Right hindlimb (tissue), 1 donor: Measurements from ENCODE around the gene PGBD5.

Experiments
- DNase-seq: peaks from one replicate; pipeline ENCODE4 v3.0.0-alpha.2; 2018

Gene PGBD5

GRCh38 chr1:230371923-230372703 is 54.0 kb downstream of the PGBD5 start:
- DNase-seq, result no peak

DNA sequence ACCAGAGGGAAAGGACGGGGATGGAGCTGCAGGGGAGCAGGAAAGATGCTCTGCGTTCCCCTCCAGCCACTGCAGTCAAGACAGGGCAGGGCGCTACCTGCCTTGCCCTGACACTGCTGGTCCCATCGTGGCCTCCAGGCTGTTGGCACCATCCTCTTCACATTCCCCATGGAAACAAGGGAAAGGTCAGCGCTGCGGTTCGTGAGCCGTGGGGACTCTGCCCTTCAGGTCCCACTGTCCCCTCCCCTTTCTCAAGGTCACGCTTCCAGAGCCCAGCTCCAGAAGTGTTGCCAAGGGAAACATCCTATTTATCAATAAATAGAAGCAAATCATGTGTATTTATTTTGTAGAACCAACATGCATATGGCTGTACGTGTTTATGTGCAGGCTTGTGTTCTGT is 56.0 kb downstream of the PGBD5 start:
- no peak for DNase-seq

GRCh38 chr1:230368871-230369270 is 57.3 kb downstream of the PGBD5 start:
- DNase-seq, result no peak

DNA sequence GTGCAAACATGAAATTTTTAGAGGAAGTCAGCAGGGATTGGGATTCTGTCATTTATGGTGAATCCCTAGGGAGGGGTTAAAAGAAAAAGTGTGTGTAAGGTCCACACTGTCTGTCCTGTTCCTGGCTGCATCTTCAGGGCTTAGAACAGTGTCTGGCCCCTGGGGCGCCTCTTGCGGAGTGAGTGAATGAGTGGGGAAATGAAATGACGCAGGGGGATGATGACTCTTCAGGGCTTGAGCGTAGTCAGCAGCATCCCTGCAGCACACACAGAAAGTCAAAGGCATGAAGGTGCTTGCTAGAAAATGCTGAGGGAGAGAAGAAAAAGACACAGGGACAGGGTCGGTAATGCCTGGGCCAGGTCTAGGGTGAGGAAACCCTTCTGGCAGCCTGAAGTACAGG is 57.8 kb downstream of the PGBD5 start:
- no peak for DNase-seq

DNA sequence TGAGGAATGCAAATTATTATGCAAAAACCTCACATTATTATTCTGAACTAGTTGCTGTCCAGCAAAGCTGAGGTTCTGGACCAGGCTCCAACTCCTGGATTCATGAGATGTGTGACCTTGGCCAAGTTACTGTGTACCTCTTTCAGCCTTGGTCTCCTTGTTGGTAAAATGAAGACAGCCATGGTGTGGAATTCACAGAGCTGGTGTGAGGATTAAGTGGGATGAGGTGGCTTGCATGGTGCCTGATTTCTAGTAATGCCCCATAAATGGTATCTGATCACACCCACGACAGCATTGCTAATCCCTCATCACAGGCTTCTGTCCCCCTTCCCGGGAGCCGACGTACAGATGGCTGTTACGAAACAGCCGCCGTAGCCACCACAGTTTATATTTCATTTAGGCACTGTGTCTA is 59.6 kb downstream of the PGBD5 start:
- no peak for DNase-seq

- no peak for DNase-seq
These were observed 60.3 kb downstream of the PGBD5 start for GRCh38 chr1:230365723-230366307.

DNA sequence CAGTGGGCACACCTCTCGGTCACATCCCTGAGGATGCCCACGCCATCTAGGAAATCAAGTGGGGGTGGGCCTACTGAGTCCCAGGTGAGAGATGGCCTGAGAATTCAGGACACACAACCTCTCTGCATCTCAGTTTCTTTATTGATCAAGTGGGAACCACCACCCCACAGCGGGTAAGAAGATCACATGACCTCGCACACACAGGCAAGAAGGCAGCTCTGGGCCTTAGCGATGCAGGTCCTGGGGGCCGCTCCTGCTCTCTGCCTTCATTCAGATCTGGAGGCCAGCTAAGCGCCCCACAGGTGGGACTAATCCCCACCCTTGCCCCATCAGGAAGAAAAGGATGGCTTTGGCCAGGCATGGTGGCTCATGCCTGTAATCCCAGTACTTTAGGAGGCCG is 63.2 kb downstream of the PGBD5 start:
- no peak for DNase-seq

GRCh38 chr1:230361941-230362340 is 64.2 kb downstream of the PGBD5 start:
- DNase-seq, result no peak

- no peak for DNase-seq
These were observed 66.0 kb downstream of the PGBD5 start for GRCh38 chr1:230359992-230360668.

GRCh38 chr1:230356869-230357794 is 69.0 kb downstream of the PGBD5 start:
- no peak for DNase-seq

DNA sequence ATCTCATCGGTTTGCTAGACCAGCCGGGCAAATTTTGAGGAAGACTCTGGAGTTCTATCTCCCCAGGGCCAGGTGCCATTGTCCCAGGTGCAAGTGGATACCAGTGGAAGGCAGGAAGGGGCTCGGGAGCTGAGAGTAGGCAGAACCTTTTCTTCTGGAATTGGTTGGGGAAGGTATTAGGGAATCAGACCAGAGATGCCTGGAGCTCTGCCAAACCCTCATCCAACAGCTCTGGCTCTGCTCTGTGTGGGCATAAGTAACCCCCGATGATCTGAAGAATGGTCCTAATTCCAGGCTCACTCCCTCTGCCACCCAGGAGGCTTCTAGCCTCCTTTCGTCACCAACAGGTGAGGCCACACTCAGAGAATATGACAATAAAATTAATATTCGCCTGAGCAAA is 69.9 kb downstream of the PGBD5 start:
- DNase-seq, result no peak

- no peak for DNase-seq
These were observed 70.5 kb downstream of the PGBD5 start for GRCh38 chr1:230355594-230355993.

GRCh38 chr1:230355128-230355527 is 71.0 kb downstream of the PGBD5 start:
- no peak for DNase-seq

DNA sequence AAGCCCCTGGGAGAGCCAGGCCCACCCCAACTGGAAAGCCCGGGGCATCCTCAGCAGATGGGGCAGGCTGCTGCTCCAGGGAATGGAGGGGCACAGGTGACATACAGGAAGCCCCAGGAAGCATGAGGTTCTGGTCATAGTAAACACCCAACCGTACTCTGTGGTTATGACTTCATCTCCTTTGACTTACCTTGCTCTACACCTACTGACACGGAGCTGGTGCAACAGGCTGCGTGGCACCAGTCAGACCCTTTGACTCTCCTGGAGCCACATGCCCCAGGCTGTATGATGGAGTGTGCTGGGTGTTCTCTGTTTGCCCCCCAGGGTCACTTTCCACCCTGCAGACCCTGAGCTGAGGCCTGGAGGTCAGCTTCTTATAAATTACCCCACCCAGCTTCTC is 72.1 kb downstream of the PGBD5 start:
- no peak for DNase-seq

- no peak for DNase-seq
These were observed 73.6 kb downstream of the PGBD5 start for GRCh38 chr1:230352537-230352936.

GRCh38 chr1:230351983-230352382 is 74.1 kb downstream of the PGBD5 start:
- no peak for DNase-seq

DNA sequence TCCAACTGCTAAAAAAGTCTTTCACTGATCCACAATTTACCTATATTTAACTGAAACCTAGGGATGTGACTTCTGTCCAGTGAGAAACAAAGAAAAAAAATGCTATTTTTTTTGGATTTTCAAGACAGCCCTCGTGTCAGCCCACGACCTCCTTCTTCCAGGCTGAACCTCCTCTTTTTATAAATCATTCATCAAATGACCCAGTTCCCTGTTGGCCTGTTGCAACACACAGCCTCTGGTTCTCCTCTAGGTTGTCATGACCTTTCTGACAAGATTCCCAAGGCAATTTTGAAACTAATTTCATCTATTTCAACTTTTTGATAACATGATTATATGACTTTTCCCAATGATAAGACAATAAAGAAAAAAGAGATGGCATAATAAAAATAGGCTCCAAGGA is 74.6 kb downstream of the PGBD5 start:
- no peak for DNase-seq

DNA sequence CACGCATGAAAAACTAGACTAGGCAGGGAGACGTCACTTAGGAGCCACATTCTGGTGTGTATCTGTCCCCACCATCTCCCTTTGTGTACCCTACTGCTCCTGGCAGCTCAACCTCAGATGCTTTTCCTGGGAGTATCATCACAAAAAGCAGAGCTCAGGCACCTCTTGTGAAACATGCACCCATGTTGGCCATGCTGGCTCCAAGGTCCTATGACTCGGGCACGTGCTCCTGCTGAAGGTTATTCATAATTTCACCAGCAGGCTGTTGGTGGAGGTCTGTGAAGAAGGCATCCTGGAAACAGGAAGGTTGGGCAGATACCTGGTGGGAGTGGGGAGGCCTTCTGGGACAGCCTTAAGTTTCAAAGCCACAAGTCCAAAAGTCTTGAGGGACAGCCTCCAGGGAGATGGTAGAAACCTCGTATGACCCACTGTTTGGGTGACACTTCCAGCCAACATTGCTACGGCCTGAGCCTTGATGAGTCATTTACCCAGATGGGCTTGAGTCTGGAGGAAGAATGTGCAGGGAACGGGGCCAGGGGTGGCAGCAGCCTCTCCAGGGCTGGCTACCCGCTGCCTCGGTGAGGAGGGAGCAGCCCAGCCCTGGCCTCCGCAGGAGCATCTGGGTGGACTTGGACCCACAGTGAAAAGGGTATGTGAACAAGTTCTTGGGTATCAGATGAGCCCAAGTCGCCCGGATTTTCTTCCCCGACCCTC is 75.8 kb downstream of the PGBD5 start:
- DNase-seq, result no peak

DNA sequence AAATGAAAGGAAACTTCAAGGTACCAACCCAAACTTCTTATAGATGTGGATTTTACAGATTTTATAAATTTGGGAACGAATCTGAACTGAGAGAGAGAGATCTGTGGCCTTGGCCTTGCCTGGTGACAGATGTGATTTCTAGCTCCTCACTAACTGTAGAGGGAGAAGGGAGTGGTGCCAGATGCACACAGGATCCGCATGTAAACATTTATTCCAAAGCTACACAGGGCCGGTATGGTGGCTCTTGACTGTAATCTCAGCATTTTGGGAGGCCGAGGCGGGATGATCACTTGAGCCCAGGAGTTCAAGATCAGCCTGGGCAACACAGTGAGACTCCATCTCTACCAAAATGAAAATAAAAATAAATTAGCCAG is 77.1 kb downstream of the PGBD5 start:
- no peak for DNase-seq

GRCh38 chr1:230348386-230349019 is 77.6 kb downstream of the PGBD5 start:
- DNase-seq, result no peak

DNA sequence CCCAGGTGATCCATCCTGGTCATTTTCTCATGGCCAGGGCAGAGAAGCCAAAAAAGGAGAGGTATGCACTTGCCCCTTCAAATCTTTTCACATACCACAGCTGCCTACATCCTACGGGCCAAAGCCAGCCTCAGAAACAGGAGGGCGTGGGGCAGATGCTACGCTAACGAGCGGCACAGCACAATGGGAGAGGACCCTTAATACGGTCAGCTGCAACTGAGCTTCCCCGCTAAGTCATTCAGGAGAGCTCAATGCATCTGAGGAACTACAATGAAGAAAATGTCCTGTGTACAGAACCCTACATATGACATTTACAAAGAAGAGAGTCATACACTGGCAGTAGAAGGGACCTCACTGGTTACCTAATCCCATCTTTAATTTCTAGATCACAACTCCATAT is 78.2 kb downstream of the PGBD5 start:
- DNase-seq, result no peak
